Measurements from ENCODE around the gene PRIM2. TPM values are rescaled to one million over a fixed set of nuclear protein-coding genes. Genes with fewer than 3 reads are reported as not detected.
"Not testable (repeated sequence)": the region's sequence is repeated elsewhere in the genome, so short reads cannot be mapped to it uniquely, and the experiment has no call there.

The PRIM2 gene
- total RNA-seq, 4 donors from 2014 or later = 6.0 to 15.0 (median 7.0) TPM

- intact Hi-C loops (cut with DNase I); H3K4me3 ChIP-seq: not testable (repeated sequence)
Observed at GRCh38 chr6:57515171-57515570, 197.7 kb downstream of the PRIM2 start.

GRCh38 chr6:57515845-57516244, 198.4 kb downstream of the PRIM2 start:
- intact Hi-C loops (cut with DNase I); H3K36me3 ChIP-seq; H3K4me1 ChIP-seq; H3K4me3 ChIP-seq; H3K9me3 ChIP-seq; H3K27ac ChIP-seq (replicated peaks in 1 of 4); DNase-seq (ENCODE audit: extremely low spot score); H3K27me3 ChIP-seq: not testable (repeated sequence)
- WGBS = 88% methylated on average over 1 of the region's 3 CpGs

More at GRCh38 chr6:57515171-57515570, 197.7 kb downstream of the PRIM2 start:
- H3K36me3 ChIP-seq; H3K27ac ChIP-seq (replicated peaks in 1 of 4); H3K4me1 ChIP-seq; H3K27me3 ChIP-seq; H3K9me3 ChIP-seq; DNase-seq (ENCODE audit: extremely low spot score): not testable (repeated sequence)
- 93% methylated on average over 1 of the region's 1 CpG for WGBS

- H3K27me3 ChIP-seq; H3K36me3 ChIP-seq; H3K27ac ChIP-seq (replicated peaks in 1 of 4); H3K9me3 ChIP-seq; H3K4me1 ChIP-seq; H3K4me3 ChIP-seq; DNase-seq (ENCODE audit: extremely low spot score); intact Hi-C loops (cut with DNase I): not testable (repeated sequence)
- WGBS = 96% methylated on average over 3 of the region's 3 CpGs
Observed at GRCh38 chr6:57516776-57517175, 199.3 kb downstream of the PRIM2 start.

GRCh38 chr6:57519198-57519597, 201.8 kb downstream of the PRIM2 start:
- DNase-seq (ENCODE audit: extremely low spot score); H3K4me1 ChIP-seq; H3K36me3 ChIP-seq; H3K9me3 ChIP-seq; intact Hi-C loops (cut with DNase I); H3K27ac ChIP-seq (replicated peaks in 1 of 4); H3K4me3 ChIP-seq; H3K27me3 ChIP-seq: not testable (repeated sequence)
- 81% methylated on average over 12 of the region's 12 CpGs for WGBS

GRCh38 chr6:57521085-57521484, 203.7 kb downstream of the PRIM2 start:
- intact Hi-C loops (cut with DNase I); H3K27me3 ChIP-seq; H3K27ac ChIP-seq (replicated peaks in 1 of 4); H3K36me3 ChIP-seq; DNase-seq (ENCODE audit: extremely low spot score); H3K9me3 ChIP-seq; H3K4me3 ChIP-seq; H3K4me1 ChIP-seq: not testable (repeated sequence)
- 70% methylated on average over 1 of the region's 1 CpG for WGBS

- intact Hi-C loops (cut with DNase I); DNase-seq (ENCODE audit: extremely low spot score); H3K27me3 ChIP-seq; H3K9me3 ChIP-seq; H3K4me3 ChIP-seq; H3K36me3 ChIP-seq; H3K4me1 ChIP-seq; H3K27ac ChIP-seq (replicated peaks in 1 of 4): not testable (repeated sequence)
- WGBS = 94% methylated on average over 2 of the region's 2 CpGs
Observed at GRCh38 chr6:57523221-57523620, 205.8 kb downstream of the PRIM2 start.

- WGBS = 86% methylated on average over 1 of the region's 1 CpG
Observed at GRCh38 chr6:57529755-57530154, 212.3 kb downstream of the PRIM2 start.

GRCh38 chr6:57532660-57533059, 215.2 kb downstream of the PRIM2 start:
- DNase-seq (ENCODE audit: extremely low spot score); H3K27me3 ChIP-seq; H3K9me3 ChIP-seq; intact Hi-C loops (cut with DNase I); H3K4me1 ChIP-seq; H3K4me3 ChIP-seq; H3K36me3 ChIP-seq; H3K27ac ChIP-seq (replicated peaks in 1 of 4): not testable (repeated sequence)
- 86% methylated on average over 2 of the region's 2 CpGs for WGBS

More at GRCh38 chr6:57529755-57530154, 212.3 kb downstream of the PRIM2 start:
- H3K9me3 ChIP-seq; H3K36me3 ChIP-seq; H3K27me3 ChIP-seq; intact Hi-C loops (cut with DNase I); H3K4me1 ChIP-seq; DNase-seq (ENCODE audit: extremely low spot score); H3K4me3 ChIP-seq; H3K27ac ChIP-seq (replicated peaks in 1 of 4): not testable (repeated sequence)

GRCh38 chr6:57535121-57535520, 217.7 kb downstream of the PRIM2 start:
- intact Hi-C loops (cut with DNase I); H3K27ac ChIP-seq (replicated peaks in 1 of 4); H3K4me3 ChIP-seq; H3K27me3 ChIP-seq; H3K4me1 ChIP-seq; DNase-seq (ENCODE audit: extremely low spot score); H3K36me3 ChIP-seq; H3K9me3 ChIP-seq: not testable (repeated sequence)
- 100% methylated on average over 2 of the region's 2 CpGs for WGBS

- WGBS = 38% methylated on average over 1 of the region's 1 CpG
- H3K27ac ChIP-seq (replicated peaks in 1 of 4); H3K4me1 ChIP-seq; H3K4me3 ChIP-seq; H3K9me3 ChIP-seq; DNase-seq (ENCODE audit: extremely low spot score); H3K27me3 ChIP-seq; H3K36me3 ChIP-seq; intact Hi-C loops (cut with DNase I): not testable (repeated sequence)
- TF ChIP-seq CTCF (IDR thresholded peaks at IDR 0.05) = peak in 2 of 3 experiments; percentile 21 to 33
Observed at GRCh38 chr6:57535994-57536393, 218.6 kb downstream of the PRIM2 start.

GRCh38 chr6:57537916-57538315, 220.5 kb downstream of the PRIM2 start:
- H3K9me3 ChIP-seq; intact Hi-C loops (cut with DNase I); H3K4me3 ChIP-seq; H3K4me1 ChIP-seq; H3K27me3 ChIP-seq; DNase-seq (ENCODE audit: extremely low spot score); H3K27ac ChIP-seq (replicated peaks in 1 of 4); H3K36me3 ChIP-seq: not testable (repeated sequence)
- 99% methylated on average over 3 of the region's 3 CpGs for WGBS

- H3K4me3 ChIP-seq; H3K27me3 ChIP-seq; intact Hi-C loops (cut with DNase I); H3K36me3 ChIP-seq; H3K4me1 ChIP-seq; DNase-seq (ENCODE audit: extremely low spot score); H3K9me3 ChIP-seq; H3K27ac ChIP-seq (replicated peaks in 1 of 4): not testable (repeated sequence)
- no CpG with 5 or more reads among the region's 4 CpGs for WGBS
Observed at GRCh38 chr6:57551961-57552360, 234.5 kb downstream of the PRIM2 start.

GRCh38 chr6:57557855-57558254, 240.4 kb downstream of the PRIM2 start:
- H3K27me3 ChIP-seq; H3K4me3 ChIP-seq; H3K9me3 ChIP-seq; DNase-seq (ENCODE audit: extremely low spot score); H3K36me3 ChIP-seq; H3K4me1 ChIP-seq; H3K27ac ChIP-seq (replicated peaks in 1 of 4); intact Hi-C loops (cut with DNase I): not testable (repeated sequence)
- 100% methylated on average over 2 of the region's 2 CpGs for WGBS

All from esophagus muscularis mucosa (tissue), 4 donors.